ENCODE measurements around the gene DCPS. TPM values are rescaled to one million over a fixed set of nuclear protein-coding genes. Genes with fewer than 3 reads are reported as not detected.

The DCPS gene
- total and polyA plus RNA-seq, 8 donors: 16.4 to 24.4 (median 21.5) TPM

Other genes with a start within 250 kb of the DCPS start
- gene CDON, start 241.2 kb upstream of the DCPS start, total RNA-seq: 10 to 100 TPM; 10.7 to 16.3 TPM
- gene CDON, start 241.2 kb upstream of the DCPS start, polyA plus RNA-seq (ENCODE audit: insufficient read length in 6 of 6): 10 to 100 TPM in 4 of 6 donors, 1 to 10 TPM in 2; 8.6 to 13.0 (median 11.1) TPM
- gene RPUSD4, start 92.4 kb upstream of the DCPS start, total RNA-seq: 10 to 100 TPM; 13.2 to 21.1 TPM
- 10 to 100 TPM; 39.7 to 45.8 (median 43.3) TPM for gene RPUSD4, start 92.4 kb upstream of the DCPS start, polyA plus RNA-seq (ENCODE audit: insufficient read length in 6 of 6)
- gene FAM118B, start 92.3 kb upstream of the DCPS start, total RNA-seq: 10 to 100 TPM; 23.7 to 27.8 TPM
- gene FAM118B, start 92.3 kb upstream of the DCPS start, polyA plus RNA-seq (ENCODE audit: insufficient read length in 6 of 6): 10 to 100 TPM; 27.7 to 34.9 (median 29.5) TPM
- gene SRPRA, start 35.2 kb upstream of the DCPS start, total RNA-seq: 100 to 1,000 TPM; 129 to 154 TPM
- gene SRPRA, start 35.2 kb upstream of the DCPS start, polyA plus RNA-seq (ENCODE audit: insufficient read length in 6 of 6): 10 to 100 TPM; 67.9 to 95.1 (median 73.2) TPM
- 10 to 100 TPM; 19.6 to 24.2 TPM for gene FOXRED1, start 34.9 kb upstream of the DCPS start, total RNA-seq
- 10 to 100 TPM; 39.5 to 59.7 (median 46.5) TPM for gene FOXRED1, start 34.9 kb upstream of the DCPS start, polyA plus RNA-seq (ENCODE audit: insufficient read length in 6 of 6)
- 10 to 100 TPM in 1 of 2 donors, 1 to 10 TPM in 1; 8.5 to 15.4 TPM for gene TIRAP, start 21.0 kb upstream of the DCPS start, total RNA-seq
- 10 to 100 TPM; 19.2 to 21.0 (median 19.4) TPM for gene TIRAP, start 21.0 kb upstream of the DCPS start, polyA plus RNA-seq (ENCODE audit: insufficient read length in 6 of 6)
- 10 to 100 TPM; 33.1 to 35.9 TPM for gene ST3GAL4, start 51.6 kb downstream of the DCPS start, total RNA-seq
- 10 to 100 TPM; 30.2 to 38.8 (median 34.6) TPM for gene ST3GAL4, start 51.6 kb downstream of the DCPS start, polyA plus RNA-seq (ENCODE audit: insufficient read length in 6 of 6)

Measured in left lung (tissue), 8 donors.